ENCODE results near the gene MYDGF.

Gene MYDGF

GRCh38 chr19:4642625-4643024 lies 27.5 kb downstream of the MYDGF start:
- no peaks in the 10 kb centered on the region for H3K9me2 ChIP-seq (ENCODE audit: low read depth, low read length)
- H3K36me3 ChIP-seq (ENCODE audit: insufficient read depth, low read length) = 0 out of 2 replicates have a peak, but pooled peaks cover 3% of the 10 kb centered on the region
- H2AFZ ChIP-seq (ENCODE audit: low read length) = no peak overlapping the region
- no peaks in the 10 kb centered on the region for H3K9me3 ChIP-seq (ENCODE audit: low read length)
- no peak overlapping the region for H3K4me3 ChIP-seq (ENCODE audit: low read depth, low read length, poor library complexity, severe bottlenecking)
- peaks cover 33% of the 10 kb centered on the region for H3K4me1 ChIP-seq (ENCODE audit: insufficient read depth, low read length, severe bottlenecking)
- no peak overlapping the region for H3K4me2 ChIP-seq (ENCODE audit: low read length)
- H3K27ac ChIP-seq (ENCODE audit: low read depth, low read length, poor library complexity, severe bottlenecking) = no peak overlapping the region
- TF ChIP-seq EZH2 (IDR thresholded peaks at IDR 0.05; ENCODE audit: borderline replicate concordance, low read length) (no peak), CTCF (IDR thresholded peaks at IDR 0.05; ENCODE audit: low read length) (no peak)
- no peak overlapping the region for H3K9ac ChIP-seq (ENCODE audit: low read length)
- no peaks in the 10 kb centered on the region for H3F3A ChIP-seq (ENCODE audit: insufficient read depth, low read length)
- no peaks in the 10 kb centered on the region for H4K20me1 ChIP-seq (ENCODE audit: insufficient read depth, low read length)
- no peaks in the 10 kb centered on the region for H3K27me3 ChIP-seq (ENCODE audit: insufficient read depth, low read length)
- H3K79me2 ChIP-seq (ENCODE audit: insufficient read depth, low read length) = no peaks in the 10 kb centered on the region

GRCh38 chr19:4641132-4641531 lies 29.0 kb downstream of the MYDGF start:
- no peaks in the 10 kb centered on the region for H3F3A ChIP-seq (ENCODE audit: insufficient read depth, low read length)
- H3K9me3 ChIP-seq (ENCODE audit: low read length) = no peaks in the 10 kb centered on the region
- peak overlapping the region; percentile 96 for H3K4me3 ChIP-seq (ENCODE audit: low read depth, low read length, poor library complexity, severe bottlenecking)
- H3K4me2 ChIP-seq (ENCODE audit: low read length) = peak overlapping the region; percentile 95
- no peaks in the 10 kb centered on the region for H3K27me3 ChIP-seq (ENCODE audit: insufficient read depth, low read length)
- no peaks in the 10 kb centered on the region for H3K9me2 ChIP-seq (ENCODE audit: low read depth, low read length)
- no peaks in the 10 kb centered on the region for H4K20me1 ChIP-seq (ENCODE audit: insufficient read depth, low read length)
- H2AFZ ChIP-seq (ENCODE audit: low read length) = no peak overlapping the region
- no peak for TF ChIP-seq CTCF (IDR thresholded peaks at IDR 0.05; ENCODE audit: low read length)
- TF ChIP-seq EZH2 (IDR thresholded peaks at IDR 0.05; ENCODE audit: borderline replicate concordance, low read length) = no peak
- H3K9ac ChIP-seq (ENCODE audit: low read length) = peak overlapping the region; percentile 95; the same call in 1 of the 2 replicates
- peaks cover 38% of the 10 kb centered on the region for H3K4me1 ChIP-seq (ENCODE audit: insufficient read depth, low read length, severe bottlenecking)
- no peaks in the 10 kb centered on the region for H3K79me2 ChIP-seq (ENCODE audit: insufficient read depth, low read length)
- H3K27ac ChIP-seq (ENCODE audit: low read depth, low read length, poor library complexity, severe bottlenecking) = no peak overlapping the region
- H3K36me3 ChIP-seq (ENCODE audit: insufficient read depth, low read length) = no peaks in the 10 kb centered on the region

- peaks cover 43% of the 10 kb centered on the region for H3K4me1 ChIP-seq (ENCODE audit: insufficient read depth, low read length, severe bottlenecking)
- no peaks in the 10 kb centered on the region for H4K20me1 ChIP-seq (ENCODE audit: insufficient read depth, low read length)
- H3K27me3 ChIP-seq (ENCODE audit: insufficient read depth, low read length) = no peaks in the 10 kb centered on the region
- no peaks in the 10 kb centered on the region for H3K36me3 ChIP-seq (ENCODE audit: insufficient read depth, low read length)
- H3K9ac ChIP-seq (ENCODE audit: low read length) = peak overlapping the region; percentile 95
- H3K9me3 ChIP-seq (ENCODE audit: low read length) = no peaks in the 10 kb centered on the region
- H3K9me2 ChIP-seq (ENCODE audit: low read depth, low read length) = no peaks in the 10 kb centered on the region
- TF ChIP-seq EZH2 (IDR thresholded peaks at IDR 0.05; ENCODE audit: borderline replicate concordance, low read length) (no peak), CTCF (IDR thresholded peaks at IDR 0.05; ENCODE audit: low read length) (no peak)
- H3K79me2 ChIP-seq (ENCODE audit: insufficient read depth, low read length) = no peaks in the 10 kb centered on the region
- H3F3A ChIP-seq (ENCODE audit: insufficient read depth, low read length) = no peaks in the 10 kb centered on the region
- H3K4me3 ChIP-seq (ENCODE audit: low read depth, low read length, poor library complexity, severe bottlenecking) = peak overlapping the region; percentile 96
- peak overlapping the region; percentile 95 for H3K4me2 ChIP-seq (ENCODE audit: low read length)
- H2AFZ ChIP-seq (ENCODE audit: low read length) = no peak overlapping the region
- H3K27ac ChIP-seq (ENCODE audit: low read depth, low read length, poor library complexity, severe bottlenecking) = peak overlapping the region; percentile 60
Observed at GRCh38 chr19:4640247-4641000, 29.7 kb downstream of the MYDGF start.

All from OCI-LY1 (cell line).